NCI-H1048 (cell line): ENCODE measurements around the gene ESR1.
"Not testable (repeated sequence)": the region's sequence is repeated elsewhere in the genome, so short reads cannot be mapped to it uniquely, and the experiment has no call there.

ENCODE experiments used
- DNase-seq: peaks from one replicate; lab custom pipeline; 2025; lab: John Stamatoyannopoulos, UW

The ESR1 gene

GRCh38 chr6:151813858-151814257, 6.4 kb downstream of the ESR1 start:
- DNase-seq = no peak

GRCh38 chr6:151814614-151815013, 7.1 kb downstream of the ESR1 start:
- DNase-seq = no peak

- DNase-seq = no peak
Measured at GRCh38 chr6:151822252-151823111, 15.0 kb downstream of the ESR1 start.

- no peak for DNase-seq
Measured at GRCh38 chr6:151826517-151827142, 19.1 kb downstream of the ESR1 start.

- no peak for DNase-seq
Measured at GRCh38 chr6:151832710-151833109, 25.2 kb downstream of the ESR1 start.

- DNase-seq = no peak
Measured at GRCh38 chr6:151835396-151835795, 27.9 kb downstream of the ESR1 start.

- no peak for DNase-seq
Measured at GRCh38 chr6:151837223-151837622, 29.7 kb downstream of the ESR1 start.

- DNase-seq = no peak
Measured at GRCh38 chr6:151842816-151843215, 35.3 kb downstream of the ESR1 start.

GRCh38 chr6:151847064-151847463, 39.6 kb downstream of the ESR1 start:
- no peak for DNase-seq

- DNase-seq = no peak
Measured at GRCh38 chr6:151850479-151851003, 43.1 kb downstream of the ESR1 start.

GRCh38 chr6:151858294-151858693, 50.8 kb downstream of the ESR1 start:
- no peak for DNase-seq

- no peak for DNase-seq
Measured at GRCh38 chr6:151862461-151862860, 55.0 kb downstream of the ESR1 start.

- not testable (repeated sequence) for DNase-seq
Measured at GRCh38 chr6:151867361-151867869, 59.9 kb downstream of the ESR1 start.

GRCh38 chr6:151869345-151869744, 61.9 kb downstream of the ESR1 start:
- DNase-seq = no peak

GRCh38 chr6:151869787-151870186, 62.3 kb downstream of the ESR1 start:
- DNase-seq = no peak

- DNase-seq = no peak
Measured at GRCh38 chr6:151870375-151870774, 62.9 kb downstream of the ESR1 start.

- no peak for DNase-seq
Measured at GRCh38 chr6:151875524-151875923, 68.0 kb downstream of the ESR1 start.

GRCh38 chr6:151876122-151876521, 68.6 kb downstream of the ESR1 start:
- DNase-seq = no peak

- no peak for DNase-seq
Measured at GRCh38 chr6:151877458-151877857, 70.0 kb downstream of the ESR1 start.

GRCh38 chr6:151881231-151881630, 73.7 kb downstream of the ESR1 start:
- no peak for DNase-seq

GRCh38 chr6:151882206-151882605, 74.7 kb downstream of the ESR1 start:
- no peak for DNase-seq

GRCh38 chr6:151885234-151885633, 77.8 kb downstream of the ESR1 start:
- DNase-seq = no peak

- no peak for DNase-seq
Measured at GRCh38 chr6:151891524-151891923, 84.0 kb downstream of the ESR1 start.
